Activated naive CD8-positive, alpha-beta T cell treated with anti-CD3 and anti-CD28 coated beads, Interleukin-2, amount 50 U/mL, for 24 hours (primary cell): ENCODE data around the gene OBSL1.
A peak's percentile ranks its signal among the peaks of the same experiment; 100 is the strongest.

ENCODE experiments used
- ATAC-seq: fragments of 150-1000 bp; cut with Tn5 transposase; one replicate; pipeline ENCODE4 v1.10.0; 2021
- DNase-seq: peaks from one replicate; pipeline ENCODE4 v3.0.0; 2021
- H3K27ac Mint-ChIP-seq: one replicate; pipeline ENCODE4 v1.8.0; 2021; ENCODE audit warnings: mild to moderate bottlenecking, mixed read lengths
- H3K27me3 Mint-ChIP-seq: one replicate; pipeline ENCODE4 v1.8.0; 2021; ENCODE audit warnings: mixed read lengths
- H3K36me3 Mint-ChIP-seq: one replicate; pipeline ENCODE4 v1.8.0; 2021; ENCODE audit warnings: low read depth, mixed read lengths
- H3K4me1 Mint-ChIP-seq: one replicate; pipeline ENCODE4 v1.8.0; 2021; ENCODE audit warnings: mixed read lengths
- H3K4me3 Mint-ChIP-seq: one replicate; pipeline ENCODE4 v1.8.0; 2021; ENCODE audit warnings: mild to moderate bottlenecking, moderate library complexity, mixed read lengths
- H3K9me3 Mint-ChIP-seq: one replicate; pipeline ENCODE4 v1.8.0; 2021; ENCODE audit warnings: mixed read lengths

OBSL1 gene

GRCh38 chr2:219514196-219514761, 57.1 kb downstream of the OBSL1 start, which contains the start of gene ASIC4:
Gene ASIC4 (plus strand): TSS chr2:219514482. CDS start chr2:219514725, 243 bp downstream.
- H3K27ac Mint-ChIP-seq, result no peak within 1 kb of the TSS
- peaks cover 19% of the 10 kb centered on the region for H3K4me1 Mint-ChIP-seq

GRCh38 chr2:219513787-219514186, 57.6 kb downstream of the OBSL1 start:
- DNase-seq (no peak), ATAC-seq (no peak)
- H3K27me3 Mint-ChIP-seq, result peaks cover 75% of the 10 kb centered on the region
- H3K4me3 Mint-ChIP-seq, result no peak overlapping the region
- no peaks in the 10 kb centered on the region for H3K36me3 Mint-ChIP-seq
- H3K4me1 Mint-ChIP-seq, result peaks cover 19% of the 10 kb centered on the region
- no peaks in the 10 kb centered on the region for H3K9me3 Mint-ChIP-seq
- H3K27ac Mint-ChIP-seq, result no peak overlapping the region

More at GRCh38 chr2:219514196-219514761, 57.1 kb downstream of the OBSL1 start, which contains the start of gene ASIC4:
- H3K36me3 Mint-ChIP-seq, result no peaks in the 10 kb centered on the region
- no peak for DNase-seq
- peaks cover 77% of the 10 kb centered on the region for H3K27me3 Mint-ChIP-seq
- no peaks in the 10 kb centered on the region for H3K9me3 Mint-ChIP-seq
- no peak within 1 kb of the TSS for H3K4me3 Mint-ChIP-seq
- ATAC-seq, result peak; percentile 16

- Mint-ChIP-seq H3K4me1 (peaks cover 19% of the 10 kb centered on the region), H3K4me3 (no peak overlapping the region), H3K27ac (no peak overlapping the region), H3K36me3 (no peaks in the 10 kb centered on the region), H3K9me3 (no peaks in the 10 kb centered on the region), H3K27me3 (peaks cover 68% of the 10 kb centered on the region)
- DNase-seq (no peak), ATAC-seq (no peak)
Measured at GRCh38 chr2:219512524-219513216, 58.7 kb downstream of the OBSL1 start.

GRCh38 chr2:219511547-219512325, 59.6 kb downstream of the OBSL1 start:
- Mint-ChIP-seq H3K27ac (no peak overlapping the region), H3K4me3 (no peak overlapping the region), H3K36me3 (peaks cover 2% of the 10 kb centered on the region), H3K27me3 (peaks cover 61% of the 10 kb centered on the region), H3K4me1 (peaks cover 19% of the 10 kb centered on the region), H3K9me3 (no peaks in the 10 kb centered on the region)
- no peak for ATAC-seq
- no peak for DNase-seq

- Mint-ChIP-seq H3K9me3 (no peaks in the 10 kb centered on the region), H3K4me3 (no peak overlapping the region), H3K27ac (no peak overlapping the region), H3K4me1 (peaks cover 19% of the 10 kb centered on the region), H3K27me3 (peaks cover 50% of the 10 kb centered on the region), H3K36me3 (peaks cover 5% of the 10 kb centered on the region)
- DNase-seq (no peak), ATAC-seq (no peak)
Measured at GRCh38 chr2:219510512-219511135, 60.7 kb downstream of the OBSL1 start.

GRCh38 chr2:219509780-219510511, 61.4 kb downstream of the OBSL1 start:
- Mint-ChIP-seq H3K9me3 (no peaks in the 10 kb centered on the region), H3K27me3 (peaks cover 43% of the 10 kb centered on the region), H3K36me3 (peaks cover 5% of the 10 kb centered on the region), H3K4me3 (peak overlapping the region; percentile 22), H3K27ac (no peak overlapping the region), H3K4me1 (peaks cover 19% of the 10 kb centered on the region)
- DNase-seq, result peak; percentile 61
- peak; percentile 79 for ATAC-seq

- DNase-seq (no peak), ATAC-seq (peak; percentile 16)
- Mint-ChIP-seq H3K27me3 (peaks cover 41% of the 10 kb centered on the region), H3K9me3 (no peaks in the 10 kb centered on the region), H3K4me3 (peak overlapping the region; percentile 22), H3K4me1 (peaks cover 18% of the 10 kb centered on the region), H3K27ac (no peak overlapping the region), H3K36me3 (peaks cover 10% of the 10 kb centered on the region)
Measured at GRCh38 chr2:219508971-219509779, 62.2 kb downstream of the OBSL1 start.

- no peaks in the 10 kb centered on the region for H3K9me3 Mint-ChIP-seq
- H3K27me3 Mint-ChIP-seq, result peaks cover 33% of the 10 kb centered on the region
- DNase-seq (no peak), ATAC-seq (no peak)
- H3K4me3 Mint-ChIP-seq, result no peak overlapping the region
- H3K36me3 Mint-ChIP-seq, result peaks cover 15% of the 10 kb centered on the region
- H3K4me1 Mint-ChIP-seq, result peaks cover 13% of the 10 kb centered on the region
- H3K27ac Mint-ChIP-seq, result no peak overlapping the region
Measured at GRCh38 chr2:219508444-219508734, 63.0 kb downstream of the OBSL1 start.

- peaks cover 28% of the 10 kb centered on the region for H3K27me3 Mint-ChIP-seq
- DNase-seq (no peak), ATAC-seq (no peak)
- no peaks in the 10 kb centered on the region for H3K9me3 Mint-ChIP-seq
- H3K4me3 Mint-ChIP-seq, result no peak overlapping the region
- no peak overlapping the region for H3K27ac Mint-ChIP-seq
- H3K36me3 Mint-ChIP-seq, result peaks cover 15% of the 10 kb centered on the region
- H3K4me1 Mint-ChIP-seq, result peaks cover 11% of the 10 kb centered on the region
Measured at GRCh38 chr2:219507581-219508443, 63.5 kb downstream of the OBSL1 start.

- ATAC-seq, result no peak
- DNase-seq, result no peak
- Mint-ChIP-seq H3K27ac (no peak overlapping the region), H3K36me3 (peaks cover 16% of the 10 kb centered on the region), H3K9me3 (no peaks in the 10 kb centered on the region), H3K4me3 (no peak overlapping the region), H3K4me1 (peaks cover 11% of the 10 kb centered on the region), H3K27me3 (peaks cover 23% of the 10 kb centered on the region)
Measured at GRCh38 chr2:219506802-219507526, 64.4 kb downstream of the OBSL1 start.

- ATAC-seq, result no peak
- Mint-ChIP-seq H3K9me3 (no peaks in the 10 kb centered on the region), H3K27me3 (peaks cover 19% of the 10 kb centered on the region), H3K36me3 (peaks cover 16% of the 10 kb centered on the region), H3K27ac (no peak overlapping the region), H3K4me3 (no peak overlapping the region), H3K4me1 (peaks cover 12% of the 10 kb centered on the region)
- no peak for DNase-seq
Measured at GRCh38 chr2:219506153-219506801, 65.1 kb downstream of the OBSL1 start.

- Mint-ChIP-seq H3K27me3 (peaks cover 13% of the 10 kb centered on the region), H3K27ac (no peak overlapping the region), H3K4me3 (no peak overlapping the region), H3K9me3 (no peaks in the 10 kb centered on the region), H3K36me3 (peaks cover 16% of the 10 kb centered on the region), H3K4me1 (peaks cover 14% of the 10 kb centered on the region)
- DNase-seq (no peak), ATAC-seq (no peak)
Measured at GRCh38 chr2:219505585-219505984, 65.8 kb downstream of the OBSL1 start.
